ENCODE results near the gene CDC42BPB.

The CDC42BPB gene

DNA sequence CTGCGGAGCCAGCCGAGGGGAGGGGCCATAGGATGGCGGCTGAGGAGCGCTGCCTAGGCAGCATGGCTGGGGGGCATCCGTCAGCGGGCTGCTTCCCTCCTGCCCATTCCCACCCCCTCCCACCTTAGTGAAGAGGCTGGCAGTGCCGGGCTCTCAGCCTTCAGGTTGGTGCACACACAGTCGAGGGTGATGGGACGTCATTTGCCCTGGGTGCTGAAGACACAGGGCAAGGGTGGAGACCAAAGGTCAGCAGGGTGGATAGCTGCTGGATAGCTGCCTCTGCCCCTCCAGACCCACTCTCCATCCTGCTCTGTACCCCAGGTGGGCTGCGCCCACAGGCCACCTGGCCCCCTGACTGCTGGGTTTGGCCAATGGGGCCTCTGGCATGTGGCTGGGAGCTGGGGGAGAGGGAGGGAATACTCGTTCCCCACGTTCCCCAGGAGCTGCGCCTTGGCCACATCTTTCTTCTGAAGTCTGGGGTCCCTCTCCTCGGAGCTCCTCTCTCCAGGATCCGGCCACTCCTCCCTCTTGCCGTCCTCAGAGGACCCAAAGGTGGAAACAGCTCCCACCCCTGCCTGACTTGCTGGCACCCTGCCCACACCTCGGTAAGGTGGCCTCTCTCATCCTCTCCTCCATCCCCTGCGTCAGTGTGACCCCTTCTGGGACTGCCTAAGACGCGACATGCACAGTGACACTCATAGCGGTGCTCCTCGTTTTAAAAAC, 11.2 kb upstream of the CDC42BPB start:
- H3K4me3 ChIP-seq (ENCODE audit: low read length), result no peak overlapping the region
- H3K27me3 ChIP-seq (ENCODE audit: insufficient read depth, low read length), result no peaks in the 10 kb centered on the region
- no peak overlapping the region for H3K27ac ChIP-seq (ENCODE audit: low read length)
- no peaks in the 10 kb centered on the region for H3K36me3 ChIP-seq (ENCODE audit: insufficient read depth, low read depth, low read length)
- H3K4me1 ChIP-seq (ENCODE audit: insufficient read depth, low read length), result no peaks in the 10 kb centered on the region
- H3K9me3 ChIP-seq (ENCODE audit: insufficient read depth, low read depth, low read length), result no peaks in the 10 kb centered on the region
- H3K9ac ChIP-seq (ENCODE audit: low read depth, low read length), result no peak overlapping the region

DNA sequence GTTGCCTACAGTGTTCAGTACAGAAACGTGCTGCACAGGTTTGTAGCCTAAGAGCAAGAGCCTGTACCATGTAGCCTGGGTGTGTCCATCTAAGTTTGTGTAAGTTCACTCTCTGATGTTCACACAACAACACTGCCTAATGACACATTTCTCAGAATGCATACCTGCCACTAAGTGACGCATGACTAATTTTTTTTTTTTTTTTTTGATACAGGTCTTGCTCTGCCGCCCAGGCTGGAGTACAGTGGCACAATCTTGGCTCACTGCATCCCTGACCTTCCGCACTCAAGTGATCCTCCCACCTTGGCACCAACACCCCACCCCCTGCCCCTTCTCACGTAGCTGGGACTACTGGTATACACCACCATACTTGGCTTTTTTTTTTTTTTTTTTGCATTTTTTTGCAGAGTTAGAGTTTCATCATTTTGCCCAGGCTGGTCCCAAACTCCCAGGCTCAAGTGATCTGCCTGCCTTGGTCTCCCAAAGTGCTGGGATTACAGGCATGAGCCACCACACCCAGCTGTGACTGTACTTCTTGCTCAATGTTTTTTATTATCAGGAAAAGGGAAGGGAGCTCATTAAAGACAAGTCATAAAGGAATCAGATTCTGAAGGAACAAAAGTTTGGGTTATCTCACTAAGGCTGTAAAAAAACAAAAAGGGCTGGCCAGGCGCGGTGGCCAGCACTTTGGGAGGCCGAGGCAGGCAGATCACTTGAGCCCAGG, 10.0 kb upstream of the CDC42BPB start:
- H3K9me3 ChIP-seq (ENCODE audit: insufficient read depth, low read depth, low read length), result no peaks in the 10 kb centered on the region
- no peaks in the 10 kb centered on the region for H3K27me3 ChIP-seq (ENCODE audit: insufficient read depth, low read length)
- no peaks in the 10 kb centered on the region for H3K36me3 ChIP-seq (ENCODE audit: insufficient read depth, low read depth, low read length)
- no peak overlapping the region for H3K4me3 ChIP-seq (ENCODE audit: low read length)
- H3K27ac ChIP-seq (ENCODE audit: low read length), result no peak overlapping the region
- no peaks in the 10 kb centered on the region for H3K4me1 ChIP-seq (ENCODE audit: insufficient read depth, low read length)
- H3K9ac ChIP-seq (ENCODE audit: low read depth, low read length), result no peak overlapping the region

DNA sequence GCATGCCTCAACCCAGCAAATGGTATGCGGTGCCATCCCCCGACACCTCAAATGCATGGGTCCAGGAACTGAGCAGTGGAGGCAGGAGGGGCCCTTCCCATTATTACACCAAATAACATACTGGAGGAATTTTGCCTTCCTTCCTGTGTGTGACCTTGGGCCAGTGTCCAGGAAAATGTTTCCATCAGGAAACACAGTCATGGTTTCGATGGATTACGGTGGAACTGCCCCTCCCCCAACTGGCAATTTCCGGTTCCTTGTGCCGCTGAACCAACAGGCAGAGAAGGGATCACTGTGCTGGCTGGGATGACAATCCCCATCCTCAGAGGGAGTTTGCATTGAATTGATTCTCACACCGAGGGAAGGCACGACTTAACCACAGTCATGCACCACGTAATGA, 9.1 kb upstream of the CDC42BPB start:
- Histone ChIP-seq H3K9me3 (ENCODE audit: insufficient read depth, low read depth, low read length) (no peaks in the 10 kb centered on the region), H3K27ac (ENCODE audit: low read length) (no peak overlapping the region), H3K27me3 (ENCODE audit: insufficient read depth, low read length) (no peaks in the 10 kb centered on the region), H3K4me1 (ENCODE audit: insufficient read depth, low read length) (no peaks in the 10 kb centered on the region), H3K9ac (ENCODE audit: low read depth, low read length) (no peak overlapping the region), H3K36me3 (ENCODE audit: insufficient read depth, low read depth, low read length) (no peaks in the 10 kb centered on the region), H3K4me3 (ENCODE audit: low read length) (no peak overlapping the region)

DNA sequence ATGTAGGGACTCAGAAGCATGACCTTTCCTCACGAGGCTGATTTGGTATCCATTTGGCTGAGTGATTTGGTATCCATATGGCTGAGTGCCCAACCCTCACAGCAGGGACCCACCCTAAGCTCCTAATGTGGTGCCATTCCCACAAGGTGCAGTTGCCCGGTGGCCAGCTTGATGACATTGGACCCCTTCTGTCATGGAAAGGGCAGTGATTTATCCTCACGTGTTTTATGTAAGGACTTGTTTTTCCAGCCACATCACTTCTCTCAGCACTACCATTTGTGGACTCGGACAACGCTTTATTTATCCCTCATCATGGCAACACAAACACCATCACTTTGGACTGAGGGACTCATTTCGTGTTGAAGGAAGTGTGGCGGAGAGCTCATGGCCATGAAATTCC, 8.5 kb upstream of the CDC42BPB start:
- Histone ChIP-seq H3K9me3 (ENCODE audit: insufficient read depth, low read depth, low read length) (no peaks in the 10 kb centered on the region), H3K9ac (ENCODE audit: low read depth, low read length) (no peak overlapping the region), H3K36me3 (ENCODE audit: insufficient read depth, low read depth, low read length) (no peaks in the 10 kb centered on the region), H3K4me3 (ENCODE audit: low read length) (no peak overlapping the region), H3K4me1 (ENCODE audit: insufficient read depth, low read length) (no peaks in the 10 kb centered on the region), H3K27ac (ENCODE audit: low read length) (no peak overlapping the region), H3K27me3 (ENCODE audit: insufficient read depth, low read length) (no peaks in the 10 kb centered on the region)

DNA sequence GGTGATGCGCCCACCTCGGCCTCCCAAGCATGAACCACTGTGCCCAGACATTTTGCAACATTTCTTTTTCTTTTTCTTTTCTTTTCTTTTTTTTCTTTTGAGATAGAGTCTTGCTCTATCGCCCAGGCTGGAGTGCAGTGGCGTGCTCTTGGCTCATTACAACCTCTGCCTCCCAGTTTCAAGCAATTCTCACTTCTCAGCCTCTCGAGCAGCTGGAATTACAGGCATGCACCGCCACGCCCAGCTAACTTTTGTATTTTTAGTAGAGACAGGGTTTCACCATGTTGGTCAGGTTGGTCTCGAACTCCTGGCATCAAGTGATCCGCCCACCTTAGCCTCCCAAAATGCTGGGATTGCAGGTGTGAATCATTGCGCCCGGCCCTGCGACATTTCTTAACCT, 7.6 kb upstream of the CDC42BPB start:
- Histone ChIP-seq H3K9ac (ENCODE audit: low read depth, low read length) (no peak overlapping the region), H3K4me1 (ENCODE audit: insufficient read depth, low read length) (no peaks in the 10 kb centered on the region), H3K4me3 (ENCODE audit: low read length) (no peak overlapping the region), H3K27ac (ENCODE audit: low read length) (no peak overlapping the region), H3K27me3 (ENCODE audit: insufficient read depth, low read length) (no peaks in the 10 kb centered on the region), H3K36me3 (ENCODE audit: insufficient read depth, low read depth, low read length) (no peaks in the 10 kb centered on the region), H3K9me3 (ENCODE audit: insufficient read depth, low read depth, low read length) (no peaks in the 10 kb centered on the region)

DNA sequence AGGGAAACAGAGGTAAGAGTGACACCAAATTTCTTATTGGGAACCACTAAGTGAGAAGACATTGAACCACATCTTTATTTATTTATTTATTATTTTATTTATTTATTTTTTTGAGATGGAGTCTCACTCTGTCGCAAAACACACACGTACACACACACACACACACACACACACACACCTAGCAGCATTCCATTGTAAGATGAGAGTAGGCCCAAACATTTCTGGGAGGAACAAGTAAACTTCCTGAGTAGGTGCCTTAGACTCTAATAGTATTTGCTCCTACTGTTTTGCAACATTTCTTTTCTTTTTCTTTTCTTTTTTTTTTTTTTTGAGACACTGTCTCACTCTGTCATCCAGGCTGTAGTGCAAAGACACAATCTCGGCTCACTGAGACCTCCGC, 7.1 kb upstream of the CDC42BPB start:
- Histone ChIP-seq H3K27ac (ENCODE audit: low read length) (no peak overlapping the region), H3K4me1 (ENCODE audit: insufficient read depth, low read length) (no peaks in the 10 kb centered on the region), H3K27me3 (ENCODE audit: insufficient read depth, low read length) (no peaks in the 10 kb centered on the region), H3K9me3 (ENCODE audit: insufficient read depth, low read depth, low read length) (no peaks in the 10 kb centered on the region), H3K36me3 (ENCODE audit: insufficient read depth, low read depth, low read length) (no peaks in the 10 kb centered on the region), H3K9ac (ENCODE audit: low read depth, low read length) (no peak overlapping the region), H3K4me3 (ENCODE audit: low read length) (no peak overlapping the region)

DNA sequence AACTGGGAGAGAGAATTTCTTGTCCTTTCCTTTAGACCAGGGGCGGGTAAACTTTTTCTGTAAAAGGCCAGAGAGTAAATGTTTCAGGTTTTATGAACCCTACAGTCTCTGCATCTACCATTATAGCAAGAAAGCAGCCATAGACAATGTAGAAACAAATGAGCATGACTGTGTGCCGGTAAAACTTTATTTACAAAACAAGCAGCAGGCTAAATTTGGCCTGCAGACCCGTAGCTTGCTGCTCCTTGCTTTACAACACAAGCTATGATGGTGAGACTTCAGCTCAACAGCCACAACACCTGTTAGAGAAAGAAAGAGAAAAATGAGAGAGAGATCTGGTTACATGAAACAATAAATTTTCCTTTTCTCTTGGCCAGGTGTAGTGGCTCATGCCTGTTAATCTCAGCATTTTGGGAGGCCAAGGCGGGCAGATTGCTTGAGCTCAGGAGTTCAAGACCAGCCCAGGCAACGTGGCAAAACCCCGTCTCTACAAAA, 4.2 kb upstream of the CDC42BPB start:
- no peaks in the 10 kb centered on the region for H3K9me3 ChIP-seq (ENCODE audit: insufficient read depth, low read depth, low read length)
- H3K4me1 ChIP-seq (ENCODE audit: insufficient read depth, low read length), result no peaks in the 10 kb centered on the region
- H3K4me3 ChIP-seq (ENCODE audit: low read length), result no peak overlapping the region
- H3K27me3 ChIP-seq (ENCODE audit: insufficient read depth, low read length), result no peaks in the 10 kb centered on the region
- H3K36me3 ChIP-seq (ENCODE audit: insufficient read depth, low read depth, low read length), result no peaks in the 10 kb centered on the region
- H3K27ac ChIP-seq (ENCODE audit: low read length), result no peak overlapping the region
- H3K9ac ChIP-seq (ENCODE audit: low read depth, low read length), result no peak overlapping the region

DNA sequence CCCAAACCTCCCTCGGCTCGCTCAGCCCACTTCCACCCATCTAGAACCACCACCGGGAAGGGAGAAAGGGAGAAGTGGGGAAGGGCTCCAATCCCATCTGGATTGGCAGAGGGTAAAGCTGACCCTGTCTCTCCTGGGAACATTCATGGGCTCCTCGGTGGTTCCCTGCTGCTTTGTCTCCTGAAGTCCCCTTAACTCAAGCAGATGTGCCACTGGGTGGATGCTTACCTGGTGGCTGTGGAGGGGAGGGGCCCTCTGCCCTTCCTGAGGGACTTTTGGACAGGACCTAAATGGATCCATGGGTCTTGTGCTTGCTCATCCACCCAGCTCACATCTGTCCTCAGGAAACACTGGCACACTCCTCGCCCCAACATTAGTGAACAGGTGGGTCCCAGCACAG, 2.2 kb upstream of the CDC42BPB start:
- Histone ChIP-seq H3K27ac (ENCODE audit: low read length) (no peak overlapping the region), H3K36me3 (ENCODE audit: insufficient read depth, low read depth, low read length) (no peaks in the 10 kb centered on the region), H3K9ac (ENCODE audit: low read depth, low read length) (no peak overlapping the region), H3K27me3 (ENCODE audit: insufficient read depth, low read length) (no peaks in the 10 kb centered on the region), H3K4me3 (ENCODE audit: low read length) (no peak overlapping the region), H3K4me1 (ENCODE audit: insufficient read depth, low read length) (no peaks in the 10 kb centered on the region; the same call in none of the 2 replicates), H3K9me3 (ENCODE audit: insufficient read depth, low read depth, low read length) (no peaks in the 10 kb centered on the region)

DNA sequence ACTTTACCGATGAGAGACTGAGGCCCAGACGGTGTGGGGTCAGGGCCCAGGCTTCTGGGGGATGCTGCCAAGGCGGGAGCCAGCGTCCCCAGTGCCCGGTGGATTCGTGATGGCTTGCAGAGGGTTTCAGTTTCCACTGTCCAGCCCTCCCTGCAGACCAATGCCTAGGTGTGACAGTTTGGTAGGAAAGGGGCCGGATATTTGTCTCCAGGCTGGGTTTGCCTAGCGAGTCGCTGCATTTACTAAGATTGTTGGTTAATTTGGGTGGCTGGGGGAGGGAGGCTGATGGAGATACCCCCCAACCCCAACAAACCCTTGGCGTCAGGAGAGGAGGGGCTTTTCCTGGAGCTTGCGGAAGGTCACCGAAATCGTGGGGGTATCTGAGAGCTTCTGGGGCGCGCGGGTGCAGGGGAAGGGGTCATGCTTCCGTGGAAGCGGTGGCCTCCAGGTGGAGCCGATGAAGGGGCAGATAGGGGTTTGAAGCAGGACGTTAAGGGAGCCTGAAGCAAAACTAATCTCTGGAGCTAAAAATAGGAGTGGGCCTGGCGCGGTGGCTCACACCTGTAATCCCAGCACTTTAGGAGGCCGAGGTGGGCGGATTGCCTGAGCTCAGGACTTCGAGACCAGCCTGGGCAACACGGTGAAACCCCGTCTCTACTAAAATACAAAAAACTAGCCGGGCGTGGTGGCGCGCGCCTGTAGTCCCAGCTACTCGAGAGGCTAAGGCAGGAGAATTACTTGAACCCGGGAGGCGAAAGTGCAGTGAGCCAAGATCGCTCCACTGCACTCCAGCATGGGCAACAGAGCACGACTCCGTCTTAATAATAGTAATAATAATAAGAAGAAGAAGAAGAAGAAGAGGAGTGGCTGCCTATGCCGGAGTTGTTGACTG, 1.1 kb upstream of the CDC42BPB start:
- peak overlapping the region; percentile 86 for H3K4me3 ChIP-seq (ENCODE audit: low read length)
- no peak overlapping the region for H3K27ac ChIP-seq (ENCODE audit: low read length)
- no peaks in the 10 kb centered on the region; the same call in none of the 2 replicates for H3K4me1 ChIP-seq (ENCODE audit: insufficient read depth, low read length)
- peak overlapping the region; percentile 66 for H3K9ac ChIP-seq (ENCODE audit: low read depth, low read length)
- no peaks in the 10 kb centered on the region for H3K27me3 ChIP-seq (ENCODE audit: insufficient read depth, low read length)
- H3K36me3 ChIP-seq (ENCODE audit: insufficient read depth, low read depth, low read length), result 0 out of 2 replicates have a peak, but pooled peaks cover 3% of the 10 kb centered on the region
- no peaks in the 10 kb centered on the region for H3K9me3 ChIP-seq (ENCODE audit: insufficient read depth, low read depth, low read length)

DNA sequence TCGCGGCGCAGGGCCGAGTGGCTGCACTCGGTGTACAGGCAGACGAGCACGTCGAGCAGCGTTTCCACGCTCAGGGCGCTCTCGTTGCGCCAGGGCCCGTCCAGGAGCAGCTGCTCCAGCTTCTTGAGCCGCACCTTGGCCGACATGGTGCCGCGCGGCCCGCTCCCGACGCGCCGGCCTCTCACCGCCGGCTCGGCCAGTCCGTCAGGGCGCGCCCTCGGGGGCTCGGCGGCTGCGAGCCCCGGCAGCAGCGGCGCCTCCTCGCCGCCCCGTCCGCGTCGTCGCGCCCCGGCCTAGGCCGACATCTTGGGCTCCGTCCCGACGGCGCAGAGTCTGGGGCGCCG, 349 bp downstream of the CDC42BPB start:
- Histone ChIP-seq H3K9me3 (ENCODE audit: insufficient read depth, low read depth, low read length) (no peaks in the 10 kb centered on the region), H3K27me3 (ENCODE audit: insufficient read depth, low read length) (no peaks in the 10 kb centered on the region), H3K27ac (ENCODE audit: low read length) (no peak overlapping the region), H3K36me3 (ENCODE audit: insufficient read depth, low read depth, low read length) (0 out of 2 replicates have a peak, but pooled peaks cover 3% of the 10 kb centered on the region), H3K4me1 (ENCODE audit: insufficient read depth, low read length) (no peaks in the 10 kb centered on the region; the same call in none of the 2 replicates), H3K9ac (ENCODE audit: low read depth, low read length) (peak overlapping the region; percentile 61; the same call in 1 of the 2 replicates), H3K4me3 (ENCODE audit: low read length) (peak overlapping the region; percentile 74)

DNA sequence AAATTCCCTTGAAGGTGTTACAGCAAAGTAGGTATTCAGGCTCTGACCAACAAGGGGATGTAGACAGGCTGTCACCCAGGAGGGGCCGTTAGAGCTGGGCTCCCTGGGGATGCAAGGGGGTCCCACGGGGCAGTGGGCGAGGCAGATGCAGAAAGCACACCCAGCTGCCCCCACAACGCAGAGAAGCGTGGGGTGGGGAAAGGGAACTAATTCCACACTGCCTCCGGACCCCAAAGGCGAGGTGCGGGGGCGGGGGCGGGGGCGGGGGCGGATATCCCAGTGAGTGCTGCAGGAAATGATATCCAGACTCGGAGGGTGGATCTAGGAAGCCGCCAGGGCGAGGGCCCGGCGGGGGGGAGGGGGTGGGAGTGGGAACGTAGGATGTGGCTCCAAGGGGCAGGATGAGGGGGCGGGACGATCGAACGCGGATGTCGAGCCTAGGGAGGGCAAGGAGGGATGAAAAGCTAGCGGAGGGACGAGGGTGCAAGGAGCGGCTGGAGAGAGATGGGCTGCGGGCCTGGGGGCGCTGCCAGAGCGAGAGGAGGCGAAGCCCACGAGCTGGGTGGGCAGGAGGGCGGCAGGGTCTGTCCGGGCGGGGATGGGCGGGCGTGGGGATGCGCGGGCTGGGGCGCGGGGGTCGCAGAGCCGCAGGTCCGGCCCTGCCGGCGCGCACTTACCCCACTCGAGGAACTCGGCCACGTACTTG, 874 bp downstream of the CDC42BPB start:
- Histone ChIP-seq H3K4me3 (ENCODE audit: low read length) (peak overlapping the region; percentile 78), H3K27me3 (ENCODE audit: insufficient read depth, low read length) (no peaks in the 10 kb centered on the region), H3K27ac (ENCODE audit: low read length) (no peak overlapping the region), H3K36me3 (ENCODE audit: insufficient read depth, low read depth, low read length) (0 out of 2 replicates have a peak, but pooled peaks cover 3% of the 10 kb centered on the region), H3K9ac (ENCODE audit: low read depth, low read length) (peak overlapping the region; percentile 61; the same call in 1 of the 2 replicates), H3K9me3 (ENCODE audit: insufficient read depth, low read depth, low read length) (no peaks in the 10 kb centered on the region), H3K4me1 (ENCODE audit: insufficient read depth, low read length) (no peaks in the 10 kb centered on the region; the same call in none of the 2 replicates)

All from iPS-20b (cell line).